GM23338 (cell line): ENCODE measurements around the gene NCOA7. TPM values are rescaled to one million over a fixed set of nuclear protein-coding genes. Genes with fewer than 3 reads are reported as not detected.

ENCODE experiments used
- ETS1 ChIP-seq: IDR thresholded peaks from 2 replicates; pipeline ENCODE4 v1.6.1; 2016; ENCODE audit warnings: antibody characterized with exemption
- JUNB ChIP-seq: IDR thresholded peaks from one replicate; pipeline ENCODE4 v1.6.1; 2016; ENCODE audit warnings: antibody characterized with exemption; ENCODE audit not compliant: unreplicated experiment
- ZNF462 ChIP-seq: fragments of 250-450 bp; sonication (Bioruptor Pico); IDR thresholded peaks from 2 replicates; pipeline ENCODE4 v1.5.0; 2020; ENCODE audit warnings: mild to moderate bottlenecking, moderate library complexity
- polyA plus RNA-seq: library from polyadenylated mRNA; unstranded; fragments of >200 nt; fragmentation: Nextera tagmentation; extraction: Ambion mirVana; gene quantifications from 2 replicates; pipeline ENCODE4 v1.2.1, GENCODE V29; 2016
- total RNA-seq: library from RNA; depleted of rRNA; stranded (reverse); fragments of >200 nt; shearing (Covaris generic); gene quantifications from 2 replicates; pipeline ENCODE4 v1.2.3, GENCODE V29; 2014
- TF ChIP-seq, protein P1 (sequence below): IDR thresholded peaks from one replicate; pipeline ENCODE4 v1.6.1; 2018; ENCODE audit warnings: antibody characterized with exemption; ENCODE audit not compliant: unreplicated experiment
- TF ChIP-seq, protein P2 (sequence below), 2 experiments: fragments of 200-600 bp in 1 of 2; sonication (generic) in 1 of 2; conservative IDR thresholded peaks; 2 replicates each; pipeline versions ENCODE4 v1.5.1 to v1.6.1; 2016 to 2017; ENCODE audit warnings: antibody characterized with exemption in 2 of 2, low read depth in 2 of 2, mild to moderate bottlenecking in 2 of 2, moderate library complexity in 1 of 2

The NCOA7 gene
- total and polyA plus RNA-seq, 2 experiments from 2014 or later = 9.3 to 15.7 TPM

DNA sequence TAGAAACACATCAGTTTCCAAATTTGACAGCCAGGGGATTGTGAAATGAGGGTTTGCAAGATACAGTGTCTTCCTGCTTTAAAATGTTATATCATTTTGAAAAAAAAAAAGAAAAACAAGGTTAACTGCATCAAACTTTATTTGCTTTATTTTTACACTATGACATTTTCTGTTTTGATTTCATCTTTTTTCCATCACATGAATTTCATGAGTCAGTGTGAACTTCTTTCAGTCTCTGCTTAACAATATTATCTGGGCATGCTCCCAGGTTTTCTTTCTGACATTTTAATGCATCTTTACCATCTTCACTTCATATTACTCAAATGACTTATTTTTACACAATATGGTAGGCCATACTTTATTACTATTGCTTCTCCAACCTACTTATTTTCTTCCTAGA lies 1.9 kb downstream of the NCOA7 start (continued):
- no peak for TF ChIP-seq ZNF462
- no peak for TF ChIP-seq JUNB
- TF ChIP-seq ETS1 = no peak
- TF ChIP-seq, protein P1, sequence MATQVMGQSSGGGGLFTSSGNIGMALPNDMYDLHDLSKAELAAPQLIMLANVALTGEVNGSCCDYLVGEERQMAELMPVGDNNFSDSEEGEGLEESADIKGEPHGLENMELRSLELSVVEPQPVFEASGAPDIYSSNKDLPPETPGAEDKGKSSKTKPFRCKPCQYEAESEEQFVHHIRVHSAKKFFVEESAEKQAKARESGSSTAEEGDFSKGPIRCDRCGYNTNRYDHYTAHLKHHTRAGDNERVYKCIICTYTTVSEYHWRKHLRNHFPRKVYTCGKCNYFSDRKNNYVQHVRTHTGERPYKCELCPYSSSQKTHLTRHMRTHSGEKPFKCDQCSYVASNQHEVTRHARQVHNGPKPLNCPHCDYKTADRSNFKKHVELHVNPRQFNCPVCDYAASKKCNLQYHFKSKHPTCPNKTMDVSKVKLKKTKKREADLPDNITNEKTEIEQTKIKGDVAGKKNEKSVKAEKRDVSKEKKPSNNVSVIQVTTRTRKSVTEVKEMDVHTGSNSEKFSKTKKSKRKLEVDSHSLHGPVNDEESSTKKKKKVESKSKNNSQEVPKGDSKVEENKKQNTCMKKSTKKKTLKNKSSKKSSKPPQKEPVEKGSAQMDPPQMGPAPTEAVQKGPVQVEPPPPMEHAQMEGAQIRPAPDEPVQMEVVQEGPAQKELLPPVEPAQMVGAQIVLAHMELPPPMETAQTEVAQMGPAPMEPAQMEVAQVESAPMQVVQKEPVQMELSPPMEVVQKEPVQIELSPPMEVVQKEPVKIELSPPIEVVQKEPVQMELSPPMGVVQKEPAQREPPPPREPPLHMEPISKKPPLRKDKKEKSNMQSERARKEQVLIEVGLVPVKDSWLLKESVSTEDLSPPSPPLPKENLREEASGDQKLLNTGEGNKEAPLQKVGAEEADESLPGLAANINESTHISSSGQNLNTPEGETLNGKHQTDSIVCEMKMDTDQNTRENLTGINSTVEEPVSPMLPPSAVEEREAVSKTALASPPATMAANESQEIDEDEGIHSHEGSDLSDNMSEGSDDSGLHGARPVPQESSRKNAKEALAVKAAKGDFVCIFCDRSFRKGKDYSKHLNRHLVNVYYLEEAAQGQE = no peak
- TF ChIP-seq, protein P2, sequence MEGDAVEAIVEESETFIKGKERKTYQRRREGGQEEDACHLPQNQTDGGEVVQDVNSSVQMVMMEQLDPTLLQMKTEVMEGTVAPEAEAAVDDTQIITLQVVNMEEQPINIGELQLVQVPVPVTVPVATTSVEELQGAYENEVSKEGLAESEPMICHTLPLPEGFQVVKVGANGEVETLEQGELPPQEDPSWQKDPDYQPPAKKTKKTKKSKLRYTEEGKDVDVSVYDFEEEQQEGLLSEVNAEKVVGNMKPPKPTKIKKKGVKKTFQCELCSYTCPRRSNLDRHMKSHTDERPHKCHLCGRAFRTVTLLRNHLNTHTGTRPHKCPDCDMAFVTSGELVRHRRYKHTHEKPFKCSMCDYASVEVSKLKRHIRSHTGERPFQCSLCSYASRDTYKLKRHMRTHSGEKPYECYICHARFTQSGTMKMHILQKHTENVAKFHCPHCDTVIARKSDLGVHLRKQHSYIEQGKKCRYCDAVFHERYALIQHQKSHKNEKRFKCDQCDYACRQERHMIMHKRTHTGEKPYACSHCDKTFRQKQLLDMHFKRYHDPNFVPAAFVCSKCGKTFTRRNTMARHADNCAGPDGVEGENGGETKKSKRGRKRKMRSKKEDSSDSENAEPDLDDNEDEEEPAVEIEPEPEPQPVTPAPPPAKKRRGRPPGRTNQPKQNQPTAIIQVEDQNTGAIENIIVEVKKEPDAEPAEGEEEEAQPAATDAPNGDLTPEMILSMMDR (conservative IDR thresholded peaks at IDR 0.05; ENCODE audit: low read depth in 2 of 2) = no peak
